IMR-90 (cell line): ENCODE measurements around the gene NMUR2. TPM values are rescaled to one million over a fixed set of nuclear protein-coding genes. Genes with fewer than 3 reads are reported as not detected.

Experiments used
- ATAC-seq: fragments of 200-7000 bp; cut with Tn5 transposase; 2 replicates; pipeline ENCODE4 v1.9.1; 2020; ENCODE audit warnings: low read depth, mild to moderate bottlenecking, moderate library complexity
- BruUV-seq: library from RNA; stranded (reverse); fragments of 400-500 nt; replicated peaks from 2 replicates; lab custom pipeline; 2021; lab: Mats Ljungman, UMichigan
- CTCF ChIA-PET: fragments of 300-600 bp; formaldehyde crosslinking; extraction: SDS; loops from one replicate; lab custom pipeline; 2021; ENCODE audit warnings: antibody characterized with exemption; lab: Yijun Ruan, JAX
- POLR2A ChIA-PET: fragments of 300-600 bp; sonication (Branson Sonifier 250); formaldehyde crosslinking; loops from one replicate; lab custom pipeline; 2022; ENCODE audit warnings: antibody characterized with exemption; ENCODE audit not compliant: unreplicated experiment; lab: Charles Lee
- DNase-seq: peaks from one replicate; pipeline ENCODE4 v3.0.0; 2013
- H2AFZ ChIP-seq: replicated peaks from 2 replicates; pipeline ENCODE3; 2013; ENCODE audit warnings: low read length, mild to moderate bottlenecking; ENCODE audit not compliant: poor library complexity
- H2AK5ac ChIP-seq: 2 replicates; pipeline ENCODE4 v1.6.1; 2013; ENCODE audit warnings: low read depth, low read length, inconsistent platforms
- H2AK9ac ChIP-seq: replicated peaks from 2 replicates; pipeline ENCODE3; 2013; ENCODE audit warnings: mild to moderate bottlenecking, low read depth, low read length, moderate library complexity; ENCODE audit not compliant: poor library complexity
- H2BK120ac ChIP-seq: 2 replicates; pipeline ENCODE4 v1.6.1; 2013; ENCODE audit warnings: low read depth, low read length, inconsistent platforms
- H2BK15ac ChIP-seq: 3 replicates; pipeline ENCODE4 v1.6.1; 2013; ENCODE audit warnings: low read depth, low read length, inconsistent platforms
- H2BK20ac ChIP-seq: 2 replicates; pipeline ENCODE4 v1.6.1; 2013; ENCODE audit warnings: low read depth, mild to moderate bottlenecking, inconsistent platforms, low read length, moderate library complexity
- H2BK5ac ChIP-seq: 2 replicates; pipeline ENCODE4 v1.6.1; 2013; ENCODE audit warnings: mild to moderate bottlenecking, low read depth, low read length, inconsistent platforms; ENCODE audit not compliant: poor library complexity, severe bottlenecking
- H3K14ac ChIP-seq: replicated peaks from 2 replicates; pipeline ENCODE4 v1.6.1; 2013; ENCODE audit warnings: low read depth, low read length, inconsistent platforms
- H3K18ac ChIP-seq: 2 replicates; pipeline ENCODE4 v1.6.1; 2013; ENCODE audit warnings: low read depth, low read length, control low read depth
- H3K23ac ChIP-seq: 2 replicates; pipeline ENCODE4 v1.6.1; 2013; ENCODE audit warnings: low read depth, low read length, inconsistent platforms
- H3K27ac ChIP-seq: 2 replicates; pipeline ENCODE4 v1.5.1; 2013; ENCODE audit warnings: mild to moderate bottlenecking, control low read depth, low read length; ENCODE audit not compliant: insufficient read depth
- H3K27me3 ChIP-seq: 2 replicates; pipeline ENCODE4 v1.6.1; 2013; ENCODE audit warnings: low read length; ENCODE audit not compliant: control insufficient read depth, insufficient read depth
- H3K36me3 ChIP-seq: 2 replicates; pipeline ENCODE4 v1.6.1; 2013; ENCODE audit warnings: low read length, mixed read lengths; ENCODE audit not compliant: control insufficient read depth, insufficient read depth
- H3K4ac ChIP-seq: 2 replicates; pipeline ENCODE4 v1.6.1; 2013; ENCODE audit warnings: low read depth, low read length, inconsistent platforms
- H3K4me1 ChIP-seq: 2 replicates; pipeline ENCODE4 v1.6.1; 2013; ENCODE audit warnings: low read length, mixed read lengths; ENCODE audit not compliant: control insufficient read depth, insufficient read depth
- H3K4me2 ChIP-seq: 2 replicates; pipeline ENCODE4 v1.6.1; 2013; ENCODE audit warnings: low read depth, mild to moderate bottlenecking, control low read depth, low read length, moderate library complexity
- H3K4me3 ChIP-seq: 2 replicates; pipeline ENCODE4 v1.5.1; 2013; ENCODE audit warnings: low read depth, mild to moderate bottlenecking, control low read depth, low read length, moderate library complexity; ENCODE audit not compliant: insufficient read depth
- H3K56ac ChIP-seq: 2 replicates; pipeline ENCODE4 v1.6.1; 2013; ENCODE audit warnings: low read length, inconsistent platforms; ENCODE audit not compliant: insufficient read depth; ENCODE audit errors: extremely low read depth
- H3K79me1 ChIP-seq, 2 experiments: 2 replicates each; pipeline ENCODE4 v1.6.1; 2013; ENCODE audit warnings: low read length in 2 of 2, inconsistent platforms in 1 of 2, low read depth in 1 of 2
- H3K9ac ChIP-seq: 2 replicates; pipeline ENCODE4 v1.6.1; 2013; ENCODE audit warnings: low read depth, low read length, control low read depth
- H3K9me1 ChIP-seq: 2 replicates; pipeline ENCODE4 v1.6.1; 2013; ENCODE audit warnings: low read length, inconsistent platforms; ENCODE audit not compliant: insufficient read depth
- H3K9me3 ChIP-seq: 2 replicates; pipeline ENCODE4 v1.6.1; 2013; ENCODE audit warnings: low read length; ENCODE audit not compliant: control insufficient read depth, insufficient read depth
- H4K20me1 ChIP-seq: 2 replicates; pipeline ENCODE4 v1.6.1; 2013; ENCODE audit warnings: low read length, inconsistent platforms; ENCODE audit not compliant: insufficient read depth
- H4K5ac ChIP-seq: 2 replicates; pipeline ENCODE4 v1.6.1; 2013; ENCODE audit warnings: mild to moderate bottlenecking, low read depth, low read length, control low read depth
- H4K8ac ChIP-seq, 2 experiments: 2 replicates each; pipeline ENCODE4 v1.6.1; 2013; ENCODE audit warnings: low read depth in 2 of 2, low read length in 2 of 2, control low read depth in 1 of 2, inconsistent platforms in 1 of 2
- H4K91ac ChIP-seq: 2 replicates; pipeline ENCODE4 v1.6.1; 2013; ENCODE audit warnings: low read depth, low read length, inconsistent platforms; ENCODE audit not compliant: insufficient read depth
- MAFK ChIP-seq: IDR thresholded peaks from 2 replicates; pipeline ENCODE4 v1.6.1; 2012; ENCODE audit warnings: low read depth, low read length, improper control_type of control experiment
- MAZ ChIP-seq: IDR thresholded peaks from 2 replicates; pipeline ENCODE4 v1.6.1; 2012; ENCODE audit warnings: low read depth, mild to moderate bottlenecking, low read length, improper control_type of control experiment, moderate library complexity, borderline replicate concordance
- POLR2A ChIP-seq: IDR thresholded peaks from 2 replicates; pipeline ENCODE4 v1.6.1; 2012; ENCODE audit warnings: mild to moderate bottlenecking, low read depth, low read length
- RAD21 ChIP-seq: IDR thresholded peaks from 2 replicates; pipeline ENCODE4 v1.6.1; 2012; ENCODE audit warnings: low read length, improper control_type of control experiment
- RCOR1 ChIP-seq: IDR thresholded peaks from 2 replicates; pipeline ENCODE4 v1.6.1; 2012; ENCODE audit warnings: mild to moderate bottlenecking, low read length, improper control_type of control experiment; ENCODE audit not compliant: insufficient replicate concordance
- RFX5 ChIP-seq: IDR thresholded peaks from 2 replicates; pipeline ENCODE4 v1.8.0; 2012; ENCODE audit warnings: low read depth, mild to moderate bottlenecking, low read length, moderate library complexity
- WGBS, 2 experiments: methylation state at CpG; one replicate each; pipeline versions ENCODE4 v1.1.5 to v1.1.7; 2013; ENCODE audit warnings: missing lambda C conversion rate in 2 of 2; ENCODE audit not compliant: insufficient read length in 1 of 2; ENCODE audit errors: extremely low coverage in 2 of 2; 5-methylcytosine and 5-hydroxymethylcytosine counted together
- dilution Hi-C: fragments of 300-500 bp; cut with HindIII; formaldehyde crosslinking; loops from one replicate; pipeline ENCODE4 v1.14.3; 2018; ENCODE audit warnings: low sequenced_read_pairs; ENCODE audit not compliant: unreplicated experiment
- in situ Hi-C: fragments of 300-500 bp; cut with MboI; formaldehyde crosslinking; loops from 3 replicates; pipeline ENCODE4 v1.14.3; 2019; ENCODE audit warnings: low sequenced_read_pairs, inconsistent platforms, mixed read lengths
- intact Hi-C: fragments of 100-400 bp; cut with micrococcal nuclease; formaldehyde crosslinking; loops from 2 replicates; pipeline ENCODE4 v1.10.0; 2022
- polyA plus RNA-seq, 3 experiments: library from polyadenylated mRNA; depleted of rRNA; stranded (reverse); fragments of >200 nt; gene quantifications; 2 replicates each; pipeline ENCODE4 v1.2.3, GENCODE V29; 2012; ENCODE audit warnings: low replicate concordance in 1 of 3
- total RNA-seq: library from RNA; depleted of rRNA; stranded (reverse); fragments of >200 nt; gene quantifications from 2 replicates; pipeline ENCODE4 v1.2.3, GENCODE V29; 2012

The NMUR2 gene
- total and polyA plus RNA-seq, 2 of the 4 experiments (the other 2 are of a cell fraction), result not detected

DNA sequence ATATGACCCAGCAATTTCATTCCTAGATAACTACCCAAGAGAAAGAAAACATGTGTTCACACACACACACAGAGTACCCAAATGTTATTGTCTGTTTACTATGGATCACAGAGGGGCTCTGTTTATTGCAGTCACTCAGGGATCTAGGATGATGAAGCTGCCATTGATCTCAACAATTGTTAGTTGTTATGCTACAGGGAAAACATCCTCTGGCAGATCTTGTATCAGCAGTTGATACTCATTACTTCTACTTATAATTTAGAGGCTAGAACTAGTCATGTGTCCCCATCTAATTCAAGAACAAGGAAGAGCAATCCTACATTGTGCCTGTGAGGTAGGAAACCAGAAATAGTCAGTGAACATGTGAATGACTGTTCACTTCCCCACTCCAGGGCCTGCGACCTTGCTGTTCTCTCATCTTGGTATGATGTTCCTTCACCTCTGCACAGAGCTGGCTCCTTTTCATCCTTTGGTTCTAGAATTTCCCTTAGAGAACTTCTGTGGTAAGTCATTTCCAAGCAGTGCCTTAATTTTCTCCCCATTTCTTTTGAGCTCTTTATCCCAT is 30.3 kb downstream of the NMUR2 start:
- no peaks in the 10 kb centered on the region for H3K27me3 ChIP-seq
- H3K9me3 ChIP-seq, result no peaks in the 10 kb centered on the region
- H2BK120ac ChIP-seq, result no peak overlapping the region
- H3K36me3 ChIP-seq, result no peaks in the 10 kb centered on the region
- ChIA-PET POLR2A (no interaction called here), CTCF (no interaction called here)
- no peak overlapping the region for H4K8ac ChIP-seq
- ATAC-seq (no peak), DNase-seq (no peak)
- in situ Hi-C loops, result no loop called here
- H4K91ac ChIP-seq, result no peak overlapping the region
- no peak overlapping the region for H3K4ac ChIP-seq
- H4K20me1 ChIP-seq, result no peaks in the 10 kb centered on the region
- intact Hi-C loops, result no loop called here
- no peak overlapping the region for H3K4me2 ChIP-seq
- H2BK20ac ChIP-seq, result no peak overlapping the region
- H3K27ac ChIP-seq, result no peak overlapping the region
- no peak overlapping the region for H2AK9ac ChIP-seq
- H2BK15ac ChIP-seq, result no peak overlapping the region
- no peak overlapping the region for H2AFZ ChIP-seq
- no peak overlapping the region for H4K5ac ChIP-seq
- no peaks in the 10 kb centered on the region for H3K9me1 ChIP-seq
- no peak overlapping the region for H3K56ac ChIP-seq
- no peak overlapping the region for H3K14ac ChIP-seq
- no peaks in the 10 kb centered on the region for H3K4me1 ChIP-seq
- no CpG with 5 or more reads among the region's 1 CpG for WGBS, 2 experiments
- H3K9ac ChIP-seq, result no peak overlapping the region
- no peaks in the 10 kb centered on the region for H3K79me1 ChIP-seq
- BruUV-seq, result no TSS peak
- dilution Hi-C loops, result no loop called here
- no peak overlapping the region for H2AK5ac ChIP-seq
- TF ChIP-seq RAD21 (no peak), MAFK (no peak), RFX5 (no peak), MAZ (no peak), RCOR1 (no peak), POLR2A (no peak)
- H3K18ac ChIP-seq, result no peak overlapping the region
- no peak overlapping the region for H3K4me3 ChIP-seq
- no peak overlapping the region for H2BK5ac ChIP-seq
- no peak overlapping the region for H3K23ac ChIP-seq
